Measurements from ENCODE around the gene ZBTB20.
"Not testable (repeated sequence)": the region's sequence is repeated elsewhere in the genome, so short reads cannot be mapped to it uniquely, and the experiment has no call there.

Gene ZBTB20

DNA sequence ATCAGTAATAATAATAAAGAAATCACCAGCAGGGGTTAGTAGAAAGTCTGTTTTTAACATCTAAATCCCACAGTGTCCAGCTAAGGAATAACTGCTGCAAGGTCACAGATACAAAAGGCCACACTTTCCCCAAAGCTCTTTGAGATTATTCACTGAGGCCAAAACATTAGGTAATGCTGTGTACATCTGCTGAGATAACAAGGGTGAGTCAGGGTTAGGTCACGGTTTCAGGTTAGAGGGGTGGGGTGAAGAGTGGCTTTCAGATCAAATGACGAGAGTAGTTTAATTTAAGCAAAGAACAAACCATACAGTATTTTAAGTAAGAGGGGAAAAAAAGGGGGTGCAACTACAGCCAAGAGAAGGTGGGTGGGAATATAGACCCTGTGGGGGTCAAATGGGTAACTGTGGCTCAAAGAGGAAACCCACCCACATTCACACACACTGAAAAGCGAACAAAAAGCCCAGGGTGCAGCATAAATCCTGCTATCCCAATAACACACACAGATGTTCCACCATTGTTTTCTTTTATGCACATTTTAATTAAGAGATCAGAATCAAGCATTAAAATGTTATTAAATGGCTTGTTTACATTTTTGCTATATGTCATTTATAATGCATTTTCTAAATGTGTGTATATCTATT, 440.4 kb downstream of the ZBTB20 start:
- DNase-seq = no peak

GRCh38 chr3:114700637-114701234, 446.4 kb downstream of the ZBTB20 start:
- no peak for DNase-seq

- no peak for DNase-seq
Measured at GRCh38 chr3:114698146-114699105, 448.7 kb downstream of the ZBTB20 start.

DNA sequence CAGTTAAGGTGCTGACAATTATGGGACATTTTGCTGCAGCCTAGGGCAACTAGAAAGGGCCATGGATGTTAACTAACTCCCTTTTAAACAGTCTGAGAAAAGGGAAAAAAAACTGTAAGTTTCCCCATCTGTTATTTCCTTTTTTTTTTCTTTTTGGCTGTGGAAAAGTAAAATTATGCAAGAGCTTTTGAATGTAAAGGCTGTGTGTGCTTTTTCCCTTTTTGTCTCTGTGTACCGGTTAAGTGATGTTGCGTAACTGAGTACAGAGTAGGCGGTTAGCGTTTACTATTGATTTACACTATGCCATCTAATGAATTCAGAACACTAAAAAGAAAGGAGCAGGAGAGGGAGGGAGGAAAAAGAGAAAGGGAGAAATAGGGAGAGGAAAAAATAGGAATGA, 449.7 kb downstream of the ZBTB20 start:
- DNase-seq = no peak

DNA sequence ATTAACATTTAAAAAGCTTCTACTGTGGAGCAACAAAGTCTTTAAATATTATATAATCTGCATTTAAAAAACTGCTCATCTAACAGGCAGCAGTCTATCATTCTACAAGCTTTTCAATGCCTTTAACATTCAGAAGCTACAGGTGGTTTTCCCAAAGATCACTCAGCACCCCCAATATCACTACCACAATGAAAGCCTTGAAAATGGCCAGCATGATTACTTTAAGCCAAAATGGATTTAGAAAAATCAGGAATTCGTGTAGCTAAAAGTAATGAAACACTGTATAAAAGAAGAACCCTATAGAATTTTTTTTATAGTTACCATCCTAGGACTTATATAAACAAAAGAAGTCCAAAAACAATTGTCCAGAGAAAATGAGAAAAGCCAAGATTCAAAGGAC, 452.8 kb downstream of the ZBTB20 start:
- DNase-seq = no peak

DNA sequence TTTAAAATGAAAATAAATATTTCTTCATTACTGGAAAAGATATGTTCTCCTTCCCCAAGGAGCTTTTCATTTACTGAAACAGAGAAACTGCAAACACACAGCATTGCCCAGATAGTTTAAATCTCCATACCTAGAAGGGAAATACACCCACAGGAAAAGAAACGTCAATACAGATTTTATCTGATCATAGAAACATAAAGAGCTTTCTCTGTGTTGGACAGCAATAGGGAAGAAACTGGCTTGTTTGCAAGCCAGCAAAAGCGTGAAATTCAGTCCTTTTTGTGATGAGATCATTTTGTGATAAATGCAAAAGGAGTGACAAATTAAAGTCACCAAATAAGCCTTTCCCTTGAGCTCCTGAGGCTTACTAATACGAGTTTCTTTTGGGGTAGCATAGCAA, 455.2 kb downstream of the ZBTB20 start:
- DNase-seq = no peak

DNA sequence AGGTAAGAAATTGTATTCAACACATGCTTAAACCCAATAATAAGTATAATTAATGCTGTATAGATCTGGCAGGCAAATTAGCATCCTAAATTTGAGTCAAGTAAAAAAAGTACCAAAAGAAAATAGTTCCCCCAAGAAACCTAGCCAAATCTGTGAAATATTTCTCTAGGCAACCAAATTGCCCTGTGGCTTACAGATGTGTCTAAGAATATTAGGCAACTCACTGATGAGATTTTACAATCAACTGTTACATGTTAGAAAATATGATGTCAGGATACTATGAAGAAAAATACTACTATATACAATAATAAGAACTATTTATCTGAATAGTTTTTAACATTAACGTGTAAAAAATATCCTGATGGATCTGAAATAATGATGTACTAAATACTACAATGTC, 456.2 kb downstream of the ZBTB20 start:
- no peak for DNase-seq

DNA sequence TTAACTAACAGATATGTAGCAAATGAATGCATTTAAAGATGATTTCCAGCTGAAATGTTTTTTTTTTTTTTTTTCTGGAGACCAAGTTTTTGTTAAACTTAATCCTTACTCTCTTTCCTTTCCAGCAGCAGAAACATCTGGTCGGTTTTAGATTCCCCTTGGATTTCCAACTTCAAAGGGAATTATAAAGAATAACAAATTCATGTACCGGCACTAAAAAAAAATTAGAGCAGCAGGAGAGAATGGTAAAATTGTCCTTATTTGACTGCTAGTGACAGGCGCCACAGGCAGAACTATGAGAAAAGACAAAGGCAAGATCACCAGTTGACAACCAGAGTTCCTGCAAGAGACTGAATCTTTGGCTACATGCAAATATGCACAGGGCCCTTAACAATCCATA, 459.9 kb downstream of the ZBTB20 start:
- no peak for DNase-seq

- no peak for DNase-seq
Measured at GRCh38 chr3:114686621-114687020, 460.5 kb downstream of the ZBTB20 start.

DNA sequence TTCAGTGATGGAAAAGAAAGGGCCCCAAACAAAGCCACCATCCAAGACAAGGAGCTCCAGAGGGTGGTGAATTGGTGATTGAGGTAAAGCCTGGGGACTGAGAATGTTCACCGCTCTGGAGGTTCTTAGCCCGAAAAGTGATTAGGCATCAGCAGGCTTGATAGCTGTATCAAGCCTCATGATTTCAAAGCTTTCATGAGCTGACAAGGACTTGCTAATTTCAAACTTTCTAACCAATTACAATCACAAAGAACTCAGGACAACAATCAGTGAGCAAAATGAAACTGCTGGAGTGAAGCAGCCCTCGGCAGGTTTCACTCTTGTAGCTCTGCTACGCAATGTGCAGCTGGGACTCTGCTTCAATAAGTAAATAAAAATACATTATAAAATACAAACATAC, 461.9 kb downstream of the ZBTB20 start:
- DNase-seq = no peak

- DNase-seq = no peak
Measured at GRCh38 chr3:114680299-114680698, 466.8 kb downstream of the ZBTB20 start.

DNA sequence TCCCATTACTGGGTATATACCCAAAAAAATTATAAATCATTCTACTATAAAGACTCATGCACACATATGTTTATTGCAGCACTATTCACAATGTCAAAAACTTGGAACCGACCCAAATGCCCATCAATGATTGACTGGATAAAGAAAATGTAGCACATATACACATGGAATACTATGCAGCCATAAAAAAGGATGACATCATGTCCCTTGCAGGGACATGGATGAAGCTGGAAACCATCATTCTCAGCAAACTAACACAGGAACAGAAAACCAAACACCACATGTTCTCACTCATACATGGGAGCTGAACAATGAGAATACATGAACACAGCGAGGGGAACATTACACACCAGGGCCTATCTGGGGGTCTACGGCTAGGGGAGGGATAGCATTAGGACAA, 467.3 kb downstream of the ZBTB20 start:
- not testable (repeated sequence) for DNase-seq

DNA sequence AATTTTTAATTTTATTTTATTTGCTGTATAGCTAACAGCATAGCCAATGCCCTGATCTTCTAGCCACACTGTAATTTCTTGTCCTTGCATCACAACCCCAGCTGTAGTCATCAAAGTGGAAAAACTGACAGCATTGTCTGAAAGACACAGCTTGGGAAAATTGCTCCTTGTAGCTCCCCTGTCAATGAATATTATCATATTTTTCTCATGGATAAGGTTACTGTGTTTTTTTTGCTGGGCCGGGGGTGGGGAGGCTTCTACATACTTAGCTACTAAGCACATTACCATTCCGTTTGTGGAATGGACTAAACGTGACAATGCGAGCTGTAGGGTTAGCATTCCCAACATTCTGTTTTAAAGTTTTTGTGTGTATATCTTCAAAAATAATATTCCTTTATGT, 472.0 kb downstream of the ZBTB20 start:
- no peak for DNase-seq

- DNase-seq = no peak
Measured at GRCh38 chr3:114674036-114674435, 473.1 kb downstream of the ZBTB20 start.

- no peak for DNase-seq
Measured at GRCh38 chr3:114673481-114673880, 473.6 kb downstream of the ZBTB20 start.

DNA sequence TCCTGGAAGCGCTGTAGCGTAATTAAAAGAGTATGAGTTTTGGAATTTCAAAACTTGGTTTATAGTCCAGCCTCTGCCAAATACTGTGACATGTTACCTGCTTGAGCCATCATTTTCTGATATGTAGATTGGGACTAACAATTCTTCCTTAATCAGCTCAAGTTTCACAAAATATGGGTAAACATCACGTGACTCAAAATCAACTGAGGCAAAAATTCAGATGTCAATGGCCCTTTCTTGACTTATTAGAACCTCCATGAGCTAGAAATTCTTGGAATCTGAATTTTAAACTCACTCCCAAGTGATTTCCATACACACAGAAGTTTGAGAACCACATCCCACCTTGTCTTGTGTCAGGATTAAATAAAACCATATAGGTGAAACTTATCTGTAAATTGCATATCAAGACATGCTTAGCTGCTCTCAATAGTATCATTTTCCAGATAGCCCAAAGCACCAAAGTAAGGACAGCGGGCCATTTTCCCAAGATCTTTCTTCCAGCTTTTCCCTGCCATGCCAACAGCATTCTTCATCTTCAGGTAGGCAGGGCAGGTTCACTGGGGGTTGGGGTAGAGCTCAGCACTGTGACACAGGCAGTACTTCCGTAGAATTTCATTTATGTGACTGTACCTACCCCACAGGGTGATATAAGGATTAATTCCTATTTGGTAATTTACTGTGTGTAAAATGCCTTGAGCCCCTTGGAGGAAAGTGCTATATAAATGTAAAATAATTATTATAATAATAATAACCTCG, 474.2 kb downstream of the ZBTB20 start:
- no peak for DNase-seq

GRCh38 chr3:114671741-114672510, 475.2 kb downstream of the ZBTB20 start:
- no peak for DNase-seq

GRCh38 chr3:114669614-114670013, 477.5 kb downstream of the ZBTB20 start:
- no peak for DNase-seq

DNA sequence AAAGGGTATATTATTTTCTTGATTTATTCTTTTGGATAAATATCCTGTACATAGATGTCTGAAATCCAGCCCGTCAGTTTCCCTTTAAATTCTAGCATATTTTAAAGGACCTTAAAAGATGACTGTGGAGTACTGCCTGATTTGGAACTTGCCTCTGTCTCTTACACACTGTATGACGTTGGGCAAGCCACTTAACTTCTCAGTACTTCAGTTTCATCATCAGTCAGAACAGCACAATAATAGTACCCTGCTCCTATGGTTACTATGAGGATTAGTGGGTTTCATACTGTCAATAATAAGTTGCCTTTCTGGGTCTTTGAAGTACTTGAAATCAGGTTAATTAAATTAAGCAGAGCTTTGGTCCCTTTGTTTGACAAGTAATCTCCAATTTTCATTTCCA, 479.0 kb downstream of the ZBTB20 start:
- DNase-seq = no peak

- DNase-seq = no peak
Measured at GRCh38 chr3:114666623-114667022, 480.5 kb downstream of the ZBTB20 start.

DNA sequence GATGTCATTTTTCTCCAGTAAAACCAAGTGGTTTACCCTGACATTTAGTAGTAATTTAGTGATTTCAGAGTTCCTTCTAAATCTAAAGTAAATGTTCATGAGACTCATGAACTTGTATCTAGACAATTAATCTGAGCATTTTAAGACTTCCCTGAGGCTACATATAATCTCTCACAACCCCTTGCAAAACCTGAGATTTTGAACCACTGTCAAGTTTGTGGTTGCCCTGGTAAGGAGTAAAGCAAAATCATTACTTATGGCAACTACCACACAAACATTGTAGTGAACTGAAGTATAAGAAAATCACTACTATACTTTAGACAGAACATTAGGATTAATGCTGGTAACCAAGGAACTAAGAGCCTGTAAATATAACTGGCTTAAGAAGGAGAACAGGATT, 483.1 kb downstream of the ZBTB20 start:
- no peak for DNase-seq

DNA sequence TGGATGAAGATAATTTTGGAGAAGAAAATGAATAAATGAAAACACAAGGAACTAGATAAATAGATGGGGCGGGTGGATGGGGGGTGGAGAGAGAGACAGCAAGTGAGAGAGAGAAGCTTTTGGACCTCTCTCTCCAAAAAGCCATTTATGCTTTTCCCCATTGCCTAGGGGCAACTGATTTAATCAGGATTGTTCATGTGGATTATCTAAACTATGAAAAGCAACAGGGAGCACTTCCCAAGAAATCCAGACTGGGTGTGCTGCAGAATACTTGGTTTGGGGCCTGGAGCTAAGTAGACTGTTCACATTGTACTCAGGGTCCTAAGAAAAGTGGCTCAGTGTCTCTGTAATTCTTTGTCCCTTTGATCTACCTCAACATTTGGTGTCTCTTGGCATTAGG, 486.3 kb downstream of the ZBTB20 start:
- no peak for DNase-seq
